ENCODE measurements around the gene F13A1. TPM values are rescaled to one million over a fixed set of nuclear protein-coding genes. Genes with fewer than 3 reads are reported as not detected.

The F13A1 gene
- total RNA-seq, 1 donor from 2014 or later = 91.9 TPM

- no peaks in the 10 kb centered on the region for H3K9me3 ChIP-seq
- H3K27ac ChIP-seq = no peak overlapping the region
- no peak for DNase-seq (ENCODE audit: low spot score in 2 of 2)
- H3K27me3 ChIP-seq = no peaks in the 10 kb centered on the region
- TF ChIP-seq CTCF (IDR thresholded peaks at IDR 0.05) = no peak
- no peaks in the 10 kb centered on the region for H3K4me1 ChIP-seq
- intact Hi-C loops (cut with DNase I) = no loop called here
- no peaks in the 10 kb centered on the region for H3K36me3 ChIP-seq
- H3K4me3 ChIP-seq = no peak overlapping the region
Measured at GRCh38 chr6:6362056-6362840, 41.8 kb upstream of the F13A1 start.

GRCh38 chr6:6357530-6357929 is 37.1 kb upstream of the F13A1 start:
- Histone ChIP-seq H3K27me3 (no peaks in the 10 kb centered on the region), H3K4me3 (no peak overlapping the region), H3K36me3 (no peaks in the 10 kb centered on the region), H3K27ac (no peak overlapping the region), H3K4me1 (no peaks in the 10 kb centered on the region), H3K9me3 (no peaks in the 10 kb centered on the region)
- intact Hi-C loops (cut with DNase I) = no loop called here
- DNase-seq (ENCODE audit: low spot score in 2 of 2) = no peak
- no peak for TF ChIP-seq CTCF (IDR thresholded peaks at IDR 0.05)

GRCh38 chr6:6357032-6357431 is 36.6 kb upstream of the F13A1 start:
- DNase-seq (ENCODE audit: low spot score in 2 of 2) = no peak
- no peak for TF ChIP-seq CTCF (IDR thresholded peaks at IDR 0.05)
- Histone ChIP-seq H3K27ac (no peak overlapping the region), H3K27me3 (no peaks in the 10 kb centered on the region), H3K4me1 (no peaks in the 10 kb centered on the region), H3K4me3 (no peak overlapping the region), H3K9me3 (no peaks in the 10 kb centered on the region), H3K36me3 (no peaks in the 10 kb centered on the region)
- intact Hi-C loops (cut with DNase I) = no loop called here

GRCh38 chr6:6352772-6353171 is 32.3 kb upstream of the F13A1 start:
- TF ChIP-seq CTCF (IDR thresholded peaks at IDR 0.05) = no peak
- no peaks in the 10 kb centered on the region for H3K4me1 ChIP-seq
- H3K27ac ChIP-seq = no peak overlapping the region
- DNase-seq (ENCODE audit: low spot score in 2 of 2) = no peak
- intact Hi-C loops (cut with DNase I) = no loop called here
- no peaks in the 10 kb centered on the region for H3K36me3 ChIP-seq
- no peaks in the 10 kb centered on the region for H3K27me3 ChIP-seq
- no peaks in the 10 kb centered on the region for H3K9me3 ChIP-seq
- no peak overlapping the region for H3K4me3 ChIP-seq

- intact Hi-C loops (cut with DNase I) = no loop called here
- Histone ChIP-seq H3K27ac (no peak overlapping the region), H3K4me1 (no peaks in the 10 kb centered on the region), H3K27me3 (no peaks in the 10 kb centered on the region), H3K36me3 (no peaks in the 10 kb centered on the region), H3K4me3 (no peak overlapping the region), H3K9me3 (no peaks in the 10 kb centered on the region)
- no peak for TF ChIP-seq CTCF (IDR thresholded peaks at IDR 0.05)
- no peak for DNase-seq (ENCODE audit: low spot score in 2 of 2)
Measured at GRCh38 chr6:6351511-6352025, 31.1 kb upstream of the F13A1 start.
